ENCODE measurements around the gene ZBTB20. TPM values are rescaled to one million over a fixed set of nuclear protein-coding genes. Genes with fewer than 3 reads are reported as not detected.

ZBTB20 gene
- total and polyA plus RNA-seq, 2 donors from 2014 or later = 0.99 to 142 TPM

DNA sequence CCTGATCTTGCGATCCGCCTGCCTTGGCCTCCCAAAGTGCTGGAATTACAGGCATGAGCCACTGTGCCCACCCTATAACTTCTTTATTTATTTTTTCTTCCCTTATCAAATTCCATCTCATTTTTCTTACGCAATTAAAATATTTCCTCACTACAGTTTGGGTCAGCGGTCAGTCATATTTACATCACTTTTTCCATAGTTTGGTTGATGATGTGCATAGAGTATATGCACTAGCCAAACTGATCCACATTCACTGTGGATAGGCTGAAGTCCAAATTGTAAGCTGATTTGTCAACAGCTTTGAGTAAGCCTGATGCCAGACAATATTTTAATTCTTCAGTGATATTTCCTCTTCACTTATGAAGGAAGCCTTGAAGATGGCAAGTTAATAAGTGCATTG is 596.9 kb downstream of the ZBTB20 start:
- intact Hi-C loops (cut with DNase I) = no loop called here
- DNase-seq = no peak
- no peaks in the 10 kb centered on the region for H3K4me1 ChIP-seq (ENCODE audit: control insufficient read depth in 2 of 3, insufficient read depth in 2 of 3, low read depth in 1 of 3, low read length in 3 of 3)
- no peak for FAIRE-seq
- peaks cover 0 to 5% (median 0%) of the 10 kb centered on the region in 3 donors for H3K36me3 ChIP-seq (ENCODE audit: control insufficient read depth in 2 of 3, insufficient read depth in 3 of 3, low read length in 3 of 3)
- no peak overlapping the region for H3K27ac ChIP-seq (ENCODE audit: low read depth in 2 of 2, low read length in 2 of 2)
- no peaks in the 10 kb centered on the region for H3K9me3 ChIP-seq (ENCODE audit: control insufficient read depth in 2 of 3, insufficient read depth in 1 of 3, low read length in 3 of 3)
- TF ChIP-seq CTCF (IDR thresholded peaks at IDR 0.05; ENCODE audit: borderline replicate concordance, extremely low read depth, insufficient read depth) = no peak
- H3K9ac ChIP-seq (ENCODE audit: low read length in 3 of 3) = no peak overlapping the region
- H3K4me3 ChIP-seq (ENCODE audit: low read length in 3 of 3) = no peak overlapping the region
- no peaks in the 10 kb centered on the region for H3K27me3 ChIP-seq (ENCODE audit: control insufficient read depth, insufficient read depth, low read length)

DNA sequence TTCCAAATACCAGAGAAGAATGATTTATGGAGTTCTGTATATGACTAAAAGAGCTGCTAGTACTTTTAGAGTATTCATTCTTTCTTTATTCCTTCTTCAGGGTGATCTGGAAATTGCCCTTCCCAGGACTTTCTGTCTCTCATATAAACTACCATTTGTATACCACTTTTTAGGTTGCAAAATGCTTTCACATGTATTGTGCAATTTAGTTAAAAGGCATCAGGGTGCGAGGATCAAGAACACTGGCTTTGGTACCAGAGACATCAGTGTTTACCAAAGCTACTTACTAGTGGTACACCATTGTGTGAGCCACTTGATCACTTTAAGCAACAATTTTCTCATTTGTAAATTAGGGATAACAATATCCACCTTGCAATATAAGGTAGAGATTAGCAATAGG is 601.9 kb downstream of the ZBTB20 start:
- Histone ChIP-seq H3K36me3 (ENCODE audit: control insufficient read depth in 2 of 3, insufficient read depth in 3 of 3, low read length in 3 of 3) (no peaks in the 10 kb centered on the region), H3K27me3 (ENCODE audit: control insufficient read depth, insufficient read depth, low read length) (no peaks in the 10 kb centered on the region), H3K4me3 (ENCODE audit: low read length in 3 of 3) (no peak overlapping the region), H3K9ac (ENCODE audit: low read length in 3 of 3) (no peak overlapping the region), H3K27ac (ENCODE audit: low read depth in 2 of 2, low read length in 2 of 2) (no peak overlapping the region), H3K9me3 (ENCODE audit: control insufficient read depth in 2 of 3, insufficient read depth in 1 of 3, low read length in 3 of 3) (no peaks in the 10 kb centered on the region), H3K4me1 (ENCODE audit: control insufficient read depth in 2 of 3, insufficient read depth in 2 of 3, low read depth in 1 of 3, low read length in 3 of 3) (no peaks in the 10 kb centered on the region)
- intact Hi-C loops (cut with DNase I) = no loop called here
- FAIRE-seq (no peak), DNase-seq (no peak)
- no peak for TF ChIP-seq CTCF (IDR thresholded peaks at IDR 0.05; ENCODE audit: borderline replicate concordance, extremely low read depth, insufficient read depth)

DNA sequence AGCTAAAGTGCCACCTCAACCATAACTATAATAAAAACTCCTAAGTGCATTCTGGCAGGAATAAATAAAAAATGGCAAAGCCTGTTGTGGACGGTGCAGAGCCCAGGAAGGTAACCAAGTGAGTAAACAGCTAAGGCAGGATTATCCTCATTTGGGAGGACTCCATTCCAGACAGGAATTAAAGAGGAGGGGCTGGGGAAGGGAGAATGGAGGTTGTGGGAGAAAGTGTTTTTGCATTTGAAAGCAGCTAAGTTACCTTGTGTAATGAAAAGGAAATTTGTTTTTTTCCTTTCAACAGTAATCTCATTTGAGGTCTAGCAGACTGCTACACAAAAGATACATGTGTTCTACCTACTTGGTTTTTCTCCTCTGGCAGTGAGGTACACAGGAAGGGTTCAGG is 604.7 kb downstream of the ZBTB20 start:
- Histone ChIP-seq H3K27ac (ENCODE audit: low read depth in 2 of 2, low read length in 2 of 2) (no peak overlapping the region), H3K4me1 (ENCODE audit: control insufficient read depth in 2 of 3, insufficient read depth in 2 of 3, low read depth in 1 of 3, low read length in 3 of 3) (no peaks in the 10 kb centered on the region), H3K4me3 (ENCODE audit: low read length in 3 of 3) (no peak overlapping the region), H3K36me3 (ENCODE audit: control insufficient read depth in 2 of 3, insufficient read depth in 3 of 3, low read length in 3 of 3) (no peaks in the 10 kb centered on the region), H3K27me3 (ENCODE audit: control insufficient read depth, insufficient read depth, low read length) (no peaks in the 10 kb centered on the region), H3K9ac (ENCODE audit: low read length in 3 of 3) (no peak overlapping the region), H3K9me3 (ENCODE audit: control insufficient read depth in 2 of 3, insufficient read depth in 1 of 3, low read length in 3 of 3) (no peaks in the 10 kb centered on the region)
- DNase-seq (no peak), FAIRE-seq (no peak)
- intact Hi-C loops (cut with DNase I) = no loop called here
- TF ChIP-seq CTCF (IDR thresholded peaks at IDR 0.05; ENCODE audit: borderline replicate concordance, extremely low read depth, insufficient read depth) = no peak

DNA sequence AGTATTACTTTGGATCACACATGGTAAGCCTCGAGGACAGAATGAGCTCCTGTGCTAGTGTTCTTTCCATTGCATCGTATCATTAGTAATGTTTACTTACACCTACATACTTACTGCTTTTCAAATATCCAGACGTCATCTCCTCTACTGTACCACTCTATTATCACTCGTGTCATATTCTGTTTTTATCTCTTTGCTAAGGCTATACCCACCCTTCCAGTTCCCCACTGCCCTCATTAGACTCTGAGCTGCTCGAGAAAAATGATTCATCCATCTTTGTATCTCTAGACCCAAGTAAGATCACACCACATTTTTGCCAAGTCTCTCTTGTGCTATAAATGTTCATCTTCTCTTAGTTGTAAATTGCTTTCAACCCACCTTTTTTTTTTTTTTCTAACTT is 607.6 kb downstream of the ZBTB20 start:
- no peak for TF ChIP-seq CTCF (IDR thresholded peaks at IDR 0.05; ENCODE audit: borderline replicate concordance, extremely low read depth, insufficient read depth)
- Histone ChIP-seq H3K9me3 (ENCODE audit: control insufficient read depth in 2 of 3, insufficient read depth in 1 of 3, low read length in 3 of 3) (no peaks in the 10 kb centered on the region), H3K9ac (ENCODE audit: low read length in 3 of 3) (no peak overlapping the region), H3K36me3 (ENCODE audit: control insufficient read depth in 2 of 3, insufficient read depth in 3 of 3, low read length in 3 of 3) (no peaks in the 10 kb centered on the region), H3K27me3 (ENCODE audit: control insufficient read depth, insufficient read depth, low read length) (no peaks in the 10 kb centered on the region), H3K27ac (ENCODE audit: low read depth in 2 of 2, low read length in 2 of 2) (no peak overlapping the region), H3K4me3 (ENCODE audit: low read length in 3 of 3) (no peak overlapping the region), H3K4me1 (ENCODE audit: control insufficient read depth in 2 of 3, insufficient read depth in 2 of 3, low read depth in 1 of 3, low read length in 3 of 3) (no peaks in the 10 kb centered on the region)
- DNase-seq = no peak
- intact Hi-C loops (cut with DNase I) = no loop called here
- no peak for FAIRE-seq

Measured in kidney (tissue), 14 donors.